SIG-M5 treated with dmso at 0.1 percent for 504 hours (cell line): Measurements from ENCODE around the gene CCDC61.

Experiments
- DNase-seq: peaks from one replicate; lab custom pipeline; 2025; ENCODE audit not compliant: unreplicated experiment; lab: John Stamatoyannopoulos, UW

The CCDC61 gene

DNA sequence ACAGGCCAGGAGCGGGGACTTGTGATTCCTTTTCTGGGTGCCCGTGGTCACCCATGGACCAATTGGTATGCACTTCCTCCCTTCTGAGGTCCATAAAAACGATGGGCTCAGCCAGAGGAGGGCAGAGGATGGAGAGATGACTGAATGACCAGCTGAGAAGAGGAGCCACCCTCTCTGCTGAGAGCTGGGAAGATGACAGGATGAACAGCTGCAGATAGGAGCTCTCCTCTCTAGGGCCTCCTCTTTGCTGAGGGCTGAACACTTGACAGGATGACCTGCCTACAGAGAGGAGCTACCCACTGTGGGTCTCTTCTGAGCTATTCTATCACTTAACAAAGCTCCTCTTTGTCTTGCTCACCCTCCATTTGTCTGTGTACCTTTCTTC, 41.5 kb downstream of the CCDC61 start:
- DNase-seq: no peak

DNA sequence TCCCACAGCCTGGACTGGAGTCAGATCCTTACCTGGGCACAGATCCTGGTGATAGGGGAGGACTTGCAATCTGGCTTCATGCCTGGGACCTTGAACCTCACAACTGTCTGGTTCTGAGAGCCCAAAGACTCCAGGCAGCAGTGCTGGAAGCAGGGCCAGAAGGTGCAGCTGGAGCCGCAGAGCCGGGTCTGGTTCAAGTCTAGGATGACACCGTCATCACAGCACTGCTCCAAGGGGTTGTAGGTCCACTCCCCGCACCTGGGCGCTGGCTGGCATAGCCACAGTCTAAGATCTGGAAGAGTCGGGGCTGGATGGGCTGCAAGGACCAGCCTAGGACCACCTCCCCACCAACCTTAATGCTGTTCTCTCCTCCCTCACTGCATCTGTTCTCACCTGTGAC, 44.9 kb downstream of the CCDC61 start:
- DNase-seq: no peak

DNA sequence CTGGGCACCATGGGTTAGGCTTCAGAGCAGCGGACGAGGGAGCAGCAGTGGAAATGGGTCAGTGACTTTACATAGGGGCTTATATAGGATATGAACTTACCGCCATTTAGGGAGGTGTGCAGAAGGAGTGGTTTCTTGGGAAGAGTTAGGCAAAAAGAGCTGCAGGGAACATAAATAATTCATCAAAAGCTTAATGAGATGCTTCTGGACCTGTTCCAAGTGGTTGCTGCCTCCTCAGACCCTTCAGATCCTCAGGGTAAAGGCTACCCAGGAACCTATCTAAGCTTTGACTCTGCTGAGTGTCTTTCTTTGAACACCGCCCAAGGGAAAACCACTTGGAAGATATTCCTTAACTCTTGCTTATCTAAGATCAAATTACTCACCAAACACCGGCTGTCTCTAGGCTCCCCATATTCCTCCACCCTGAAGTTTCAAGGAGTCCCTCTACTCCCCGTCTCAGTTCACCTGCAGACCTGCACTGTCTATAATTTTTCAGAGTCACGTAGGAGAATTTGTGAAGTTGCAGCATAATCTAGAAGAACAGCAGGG, 45.8 kb downstream of the CCDC61 start, which contains the start of gene IGFL4:
Gene IGFL4 (minus strand): TSS at position 51 of the 549 bp plus-strand sequence. CDS start 40 bp downstream, at position 11.
- no peak for DNase-seq

DNA sequence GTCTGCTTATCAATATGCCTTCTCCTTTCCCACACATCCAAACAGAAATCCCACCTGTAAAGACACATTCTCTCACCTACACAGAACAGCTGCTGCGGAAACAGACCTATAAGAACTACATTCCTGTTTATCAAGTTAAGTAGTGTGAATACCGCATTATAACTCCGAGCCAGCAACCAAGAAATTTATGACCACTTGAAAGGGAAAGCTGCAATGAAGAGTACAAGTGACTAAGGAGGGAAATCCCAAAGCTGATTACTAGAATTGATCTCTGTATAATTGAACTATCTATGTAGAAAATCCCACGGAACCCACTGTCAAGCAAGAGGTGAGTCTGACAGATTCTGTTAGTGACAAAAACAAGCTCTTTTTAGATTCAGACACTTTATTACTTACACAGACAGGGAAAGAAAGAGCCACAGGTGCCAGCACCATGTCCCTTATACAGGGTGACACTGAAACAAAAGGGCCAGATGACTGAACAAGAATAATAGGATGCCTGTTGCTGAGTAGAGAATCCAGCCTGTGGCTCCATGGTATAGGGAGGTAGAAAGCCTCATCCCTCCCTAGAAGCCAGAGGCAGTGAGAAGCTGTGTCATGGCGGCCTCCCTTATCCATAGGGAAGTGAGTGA, 47.1 kb downstream of the CCDC61 start:
- DNase-seq: no peak

DNA sequence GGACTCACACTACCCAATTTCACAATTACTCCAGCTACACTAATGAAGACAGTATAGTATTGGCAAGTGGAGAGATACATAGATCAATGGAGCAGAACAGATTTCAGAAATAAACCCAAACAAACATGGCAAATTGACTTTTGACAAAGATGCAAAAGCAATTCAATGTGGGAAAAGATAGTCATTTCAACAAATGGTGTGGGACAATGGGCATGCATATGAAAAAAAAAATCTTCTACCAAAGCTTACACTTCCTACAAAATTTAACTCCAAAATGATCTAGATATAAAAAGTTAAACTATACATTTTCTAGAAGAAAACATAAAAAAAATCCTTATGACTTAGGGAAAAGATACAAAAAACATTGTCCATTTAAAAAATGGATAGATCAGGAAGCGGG, 48.3 kb downstream of the CCDC61 start:
- no peak for DNase-seq

DNA sequence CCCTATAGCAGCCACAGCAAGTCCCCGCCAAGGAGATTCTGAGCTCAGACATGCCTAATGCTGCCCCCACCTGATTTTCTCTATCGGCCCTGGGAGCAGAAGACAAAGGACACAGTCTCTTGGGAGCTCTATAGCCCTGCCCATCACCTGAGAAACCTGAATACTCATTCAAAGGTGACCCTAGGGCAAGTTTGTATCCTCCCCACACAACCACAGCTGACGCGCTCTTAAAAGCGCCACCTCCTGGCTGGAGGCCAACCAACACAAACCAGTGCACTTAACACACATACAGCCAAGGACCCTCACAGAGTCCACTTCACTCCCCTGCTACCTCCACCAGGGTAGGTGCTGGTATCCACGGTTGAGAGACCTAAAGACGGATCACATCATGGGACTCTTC, 54.3 kb downstream of the CCDC61 start:
- no peak for DNase-seq

DNA sequence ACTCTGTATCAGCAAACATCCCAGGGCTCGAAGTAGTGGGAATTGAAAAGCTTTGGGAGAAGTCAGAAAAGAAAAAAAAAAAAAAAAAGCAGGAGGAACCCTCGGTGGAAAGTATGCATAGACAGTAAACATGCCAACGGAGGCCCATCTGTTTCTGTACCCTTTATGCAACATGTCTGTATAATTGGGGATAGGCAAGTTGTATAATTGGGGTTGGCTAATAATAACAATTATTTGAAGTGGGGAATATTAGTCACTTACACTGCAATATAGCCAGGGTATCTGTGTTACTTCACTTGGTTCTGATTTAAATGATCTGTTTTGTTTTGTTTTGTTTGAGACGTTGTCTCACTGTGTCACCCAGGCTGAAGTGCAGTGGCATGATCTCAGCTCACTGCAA, 57.6 kb downstream of the CCDC61 start:
- DNase-seq: no peak

DNA sequence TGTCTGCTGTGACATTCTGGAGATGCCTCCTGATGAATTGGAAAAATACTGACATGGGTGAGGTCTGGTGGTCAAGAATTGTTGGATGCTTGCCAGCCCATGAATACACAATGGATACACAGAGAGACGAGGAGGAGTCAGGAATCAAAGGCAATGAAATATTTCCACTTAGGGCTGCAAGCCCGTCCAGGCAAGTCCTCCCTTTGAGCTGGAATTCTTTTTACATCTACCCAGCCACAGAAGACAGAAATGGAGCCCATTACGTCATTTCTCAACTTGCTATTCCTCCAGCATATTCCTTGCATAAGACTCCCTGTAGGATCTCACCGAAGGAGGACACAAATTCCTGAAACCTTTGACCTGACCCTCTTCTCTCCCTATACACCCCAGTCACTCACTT, 61.3 kb downstream of the CCDC61 start:
- no peak for DNase-seq

DNA sequence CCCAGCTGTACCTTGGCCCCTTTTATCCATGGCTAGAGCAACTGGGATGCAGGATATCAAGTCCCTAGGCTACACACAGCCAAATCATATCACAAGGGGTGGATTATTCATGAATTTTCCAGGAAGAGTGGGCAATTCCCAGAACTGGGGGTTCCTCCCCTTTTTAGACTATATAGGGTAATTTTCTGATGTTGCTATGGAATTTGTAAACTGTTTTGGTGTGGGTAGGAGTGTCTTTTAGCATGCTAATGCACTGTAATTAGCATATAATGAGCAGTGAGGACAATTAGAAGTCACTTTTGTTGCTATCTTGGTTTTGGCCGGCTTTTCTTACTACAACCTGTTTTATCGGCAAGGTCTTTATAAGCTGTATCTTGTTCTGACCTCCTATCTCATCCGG, 63.5 kb downstream of the CCDC61 start:
- DNase-seq: no peak

DNA sequence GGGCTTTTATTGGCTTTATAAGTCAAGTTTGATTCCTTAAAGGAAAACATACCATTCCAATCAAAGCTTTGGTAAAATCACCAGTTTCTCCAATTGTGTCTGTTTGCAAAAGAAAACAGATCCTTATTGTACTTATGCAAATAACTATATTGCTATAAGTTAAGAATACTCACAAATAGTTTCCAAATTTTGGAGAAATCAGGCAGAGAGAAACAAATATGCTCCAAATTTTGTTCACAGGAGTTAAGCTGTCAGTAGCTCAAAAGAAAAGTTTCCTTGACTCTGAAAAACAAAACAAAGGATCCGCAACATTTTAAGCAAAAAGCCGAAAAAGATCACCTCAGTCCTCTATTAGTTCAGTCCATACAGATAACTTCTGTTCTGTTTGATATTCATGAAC, 64.7 kb downstream of the CCDC61 start:
- no peak for DNase-seq

DNA sequence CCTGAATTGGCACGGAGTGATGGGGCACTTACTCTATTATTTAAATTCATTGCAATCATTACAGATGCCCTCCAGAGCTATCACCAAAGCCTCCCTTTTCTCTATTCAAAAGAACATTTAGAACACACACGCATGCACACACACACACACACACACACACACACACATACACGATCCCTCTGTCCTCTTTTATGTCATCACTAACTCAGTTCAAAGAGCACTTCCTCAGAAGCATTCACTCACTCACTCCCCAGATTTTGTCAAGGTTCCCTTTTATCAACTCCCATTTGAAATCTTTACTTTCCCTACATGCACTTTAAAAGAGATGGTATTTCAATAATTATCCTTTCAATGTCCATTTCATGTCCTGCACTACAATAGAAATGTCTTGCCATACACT, 67.9 kb downstream of the CCDC61 start:
- no peak for DNase-seq

DNA sequence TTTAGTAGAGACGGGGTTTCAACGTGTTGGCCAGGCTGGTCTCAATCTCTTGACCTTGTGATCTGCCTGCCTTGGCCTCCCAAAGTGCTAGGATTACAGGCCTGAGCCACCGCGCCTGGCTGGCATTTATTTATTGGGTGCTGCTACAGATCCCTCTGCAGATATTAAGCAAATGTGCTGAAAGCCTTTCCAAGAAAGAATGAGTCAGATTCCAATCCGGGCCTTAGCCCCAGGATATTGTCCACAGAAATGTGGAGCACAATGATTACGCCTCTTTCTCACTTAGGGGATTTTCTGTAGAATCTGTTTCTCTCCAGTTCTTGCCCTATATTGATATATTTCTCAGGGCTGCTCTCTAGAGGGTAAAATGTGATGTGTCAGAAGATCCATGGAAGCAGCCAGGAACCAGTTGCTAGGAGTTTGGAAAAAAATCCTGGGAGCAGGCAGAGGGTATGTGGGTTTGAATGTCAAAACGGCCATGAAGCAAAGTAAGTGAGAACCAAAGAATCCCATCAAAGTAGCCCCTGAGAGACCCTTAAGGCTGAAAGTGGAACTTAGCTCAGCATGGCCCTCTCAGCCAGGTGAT, 70.3 kb downstream of the CCDC61 start:
- DNase-seq: no peak

DNA sequence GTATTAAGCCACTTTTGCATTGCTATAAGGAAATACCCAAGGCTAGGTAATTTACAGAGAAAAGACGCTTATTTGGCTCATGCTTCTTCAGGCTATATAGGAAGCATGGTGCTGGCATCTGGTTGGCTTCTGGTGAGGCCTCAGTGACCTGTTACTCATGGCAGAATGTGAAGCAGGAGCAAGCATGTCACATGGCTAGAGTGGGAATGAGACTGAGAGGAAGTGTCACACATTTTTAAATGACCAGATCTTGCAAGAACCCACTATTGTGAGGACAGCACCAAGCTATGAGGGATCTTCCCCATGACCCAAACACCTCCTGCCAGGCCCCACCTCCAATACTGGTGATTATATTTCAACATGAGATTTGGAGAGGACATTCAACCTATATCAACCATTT, 71.2 kb downstream of the CCDC61 start:
- no peak for DNase-seq

DNA sequence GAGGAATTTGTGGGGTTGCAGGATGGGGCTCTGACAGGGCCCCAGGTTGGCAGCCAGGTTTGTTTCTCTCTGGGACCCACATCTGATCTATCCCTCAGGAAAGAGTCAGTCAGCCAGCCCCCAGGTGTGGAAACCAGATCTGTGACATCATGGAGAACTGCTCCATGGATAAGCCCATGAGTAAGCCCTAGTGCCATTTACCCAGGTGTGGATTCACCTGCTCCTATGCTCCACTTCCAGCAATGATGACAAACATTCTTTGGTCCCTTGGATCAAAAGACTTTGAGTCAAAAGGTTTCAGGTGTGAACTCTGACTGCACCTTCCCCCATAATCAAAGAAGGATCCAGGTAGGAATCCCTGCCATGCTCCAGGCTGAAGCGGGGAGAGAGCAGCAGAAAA, 72.4 kb downstream of the CCDC61 start:
- no peak for DNase-seq
